Ishikawa (cell line): ENCODE data around the gene MMS19.

Source experiments
- CEBPB ChIP-seq: IDR thresholded peaks from 2 replicates; pipeline ENCODE4 v1.6.1; 2012
- CREB1 ChIP-seq: IDR thresholded peaks from 2 replicates; pipeline ENCODE4 v1.6.1; 2012; ENCODE audit warnings: low read depth
- EGR1 ChIP-seq: IDR thresholded peaks from 2 replicates; pipeline ENCODE4 v1.6.1; 2012
- EP300 ChIP-seq: IDR thresholded peaks from 2 replicates; pipeline ENCODE4 v1.6.1; 2012; ENCODE audit warnings: borderline replicate concordance
- FOXM1 ChIP-seq: IDR thresholded peaks from 2 replicates; pipeline ENCODE4 v1.6.1; 2012; ENCODE audit warnings: low read depth, borderline replicate concordance
- NFIC ChIP-seq: IDR thresholded peaks from 2 replicates; pipeline ENCODE4 v1.6.1; 2012
- RAD21 ChIP-seq: IDR thresholded peaks from 2 replicates; pipeline ENCODE4 v1.6.1; 2012; ENCODE audit warnings: low read depth
- TAF1 ChIP-seq: IDR thresholded peaks from 2 replicates; pipeline ENCODE4 v1.6.1; 2012; ENCODE audit warnings: low read depth, mild to moderate bottlenecking
- TCF12 ChIP-seq: IDR thresholded peaks from 2 replicates; pipeline ENCODE4 v1.6.1; 2012; ENCODE audit warnings: low read depth
- TEAD4 ChIP-seq: IDR thresholded peaks from 2 replicates; pipeline ENCODE4 v1.6.1; 2012
- YY1 ChIP-seq: IDR thresholded peaks from 2 replicates; pipeline ENCODE4 v1.6.1; 2012; ENCODE audit warnings: low read depth
- ZBTB7A ChIP-seq: IDR thresholded peaks from 2 replicates; pipeline ENCODE4 v1.6.1; 2012; ENCODE audit warnings: low read depth
- TF ChIP-seq, protein P1 (sequence below): IDR thresholded peaks from 2 replicates; pipeline ENCODE4 v1.6.1; 2012
- TF ChIP-seq, protein P2 (sequence below): IDR thresholded peaks from 2 replicates; pipeline ENCODE4 v1.6.1; 2012; ENCODE audit warnings: low read depth, mild to moderate bottlenecking
- TF ChIP-seq, protein P3 (sequence below): IDR thresholded peaks from 2 replicates; pipeline ENCODE4 v1.6.1; 2012

Gene MMS19

DNA sequence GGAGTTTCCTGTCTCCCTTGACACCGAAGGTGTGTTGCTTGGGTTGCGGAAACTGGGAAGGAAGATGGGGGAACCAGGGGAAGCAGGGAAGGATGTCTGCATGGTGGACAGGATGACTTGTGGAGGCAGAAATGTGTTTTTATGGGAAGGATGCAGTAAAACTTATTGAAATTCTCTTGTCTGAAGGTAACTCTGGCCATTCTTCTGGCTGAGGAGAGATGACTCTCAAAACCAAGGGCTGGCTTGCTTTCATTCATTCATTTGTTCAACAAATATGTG lies 2.0 kb upstream of the MMS19 start:
- TF ChIP-seq, protein P1, sequence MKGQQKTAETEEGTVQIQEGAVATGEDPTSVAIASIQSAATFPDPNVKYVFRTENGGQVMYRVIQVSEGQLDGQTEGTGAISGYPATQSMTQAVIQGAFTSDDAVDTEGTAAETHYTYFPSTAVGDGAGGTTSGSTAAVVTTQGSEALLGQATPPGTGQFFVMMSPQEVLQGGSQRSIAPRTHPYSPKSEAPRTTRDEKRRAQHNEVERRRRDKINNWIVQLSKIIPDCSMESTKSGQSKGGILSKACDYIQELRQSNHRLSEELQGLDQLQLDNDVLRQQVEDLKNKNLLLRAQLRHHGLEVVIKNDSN: no peak

DNA sequence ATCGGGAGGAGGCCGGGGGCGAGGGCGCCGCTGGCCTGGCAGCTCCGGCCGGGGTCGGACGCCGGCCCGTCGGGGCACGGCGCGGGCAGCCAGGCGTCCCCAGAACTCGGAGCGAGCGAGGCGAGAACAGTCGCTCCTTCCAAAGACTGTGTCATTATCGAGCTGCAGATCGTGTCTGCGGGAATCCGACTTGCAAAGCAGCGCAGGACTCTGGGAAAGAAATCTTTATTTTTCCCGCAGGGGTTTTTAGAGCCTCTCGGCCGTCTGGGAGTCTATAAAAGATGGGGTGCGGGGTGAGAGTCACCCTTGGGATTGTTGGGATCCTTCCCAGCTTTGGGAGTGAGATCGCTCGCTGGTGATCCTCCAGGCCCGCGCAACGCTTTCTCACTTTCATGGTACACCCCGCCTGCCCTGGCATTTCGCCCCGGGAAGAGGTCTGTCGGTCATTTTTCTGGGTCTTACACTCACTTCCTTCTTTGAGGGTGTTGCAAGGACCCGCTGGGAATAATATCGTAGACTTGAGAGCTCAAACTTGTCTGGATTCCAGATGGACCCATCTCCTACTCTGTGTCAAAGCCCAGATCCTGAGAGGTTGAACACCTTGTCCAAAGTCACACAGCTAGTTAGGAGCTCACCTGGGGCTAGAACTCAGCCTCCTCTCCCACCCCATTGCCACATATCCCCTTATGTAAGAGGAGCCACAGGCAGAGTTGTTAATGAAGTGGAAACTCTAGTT lies 1.5 kb upstream of the MMS19 start:
- TF ChIP-seq, protein P2, sequence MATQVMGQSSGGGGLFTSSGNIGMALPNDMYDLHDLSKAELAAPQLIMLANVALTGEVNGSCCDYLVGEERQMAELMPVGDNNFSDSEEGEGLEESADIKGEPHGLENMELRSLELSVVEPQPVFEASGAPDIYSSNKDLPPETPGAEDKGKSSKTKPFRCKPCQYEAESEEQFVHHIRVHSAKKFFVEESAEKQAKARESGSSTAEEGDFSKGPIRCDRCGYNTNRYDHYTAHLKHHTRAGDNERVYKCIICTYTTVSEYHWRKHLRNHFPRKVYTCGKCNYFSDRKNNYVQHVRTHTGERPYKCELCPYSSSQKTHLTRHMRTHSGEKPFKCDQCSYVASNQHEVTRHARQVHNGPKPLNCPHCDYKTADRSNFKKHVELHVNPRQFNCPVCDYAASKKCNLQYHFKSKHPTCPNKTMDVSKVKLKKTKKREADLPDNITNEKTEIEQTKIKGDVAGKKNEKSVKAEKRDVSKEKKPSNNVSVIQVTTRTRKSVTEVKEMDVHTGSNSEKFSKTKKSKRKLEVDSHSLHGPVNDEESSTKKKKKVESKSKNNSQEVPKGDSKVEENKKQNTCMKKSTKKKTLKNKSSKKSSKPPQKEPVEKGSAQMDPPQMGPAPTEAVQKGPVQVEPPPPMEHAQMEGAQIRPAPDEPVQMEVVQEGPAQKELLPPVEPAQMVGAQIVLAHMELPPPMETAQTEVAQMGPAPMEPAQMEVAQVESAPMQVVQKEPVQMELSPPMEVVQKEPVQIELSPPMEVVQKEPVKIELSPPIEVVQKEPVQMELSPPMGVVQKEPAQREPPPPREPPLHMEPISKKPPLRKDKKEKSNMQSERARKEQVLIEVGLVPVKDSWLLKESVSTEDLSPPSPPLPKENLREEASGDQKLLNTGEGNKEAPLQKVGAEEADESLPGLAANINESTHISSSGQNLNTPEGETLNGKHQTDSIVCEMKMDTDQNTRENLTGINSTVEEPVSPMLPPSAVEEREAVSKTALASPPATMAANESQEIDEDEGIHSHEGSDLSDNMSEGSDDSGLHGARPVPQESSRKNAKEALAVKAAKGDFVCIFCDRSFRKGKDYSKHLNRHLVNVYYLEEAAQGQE: no peak
- TF ChIP-seq CREB1: no peak
- no peak for TF ChIP-seq EP300
- TF ChIP-seq ZBTB7A: no peak
- no peak for TF ChIP-seq EGR1
- no peak for TF ChIP-seq TEAD4
- no peak for TF ChIP-seq FOXM1
- TF ChIP-seq, protein P3, sequence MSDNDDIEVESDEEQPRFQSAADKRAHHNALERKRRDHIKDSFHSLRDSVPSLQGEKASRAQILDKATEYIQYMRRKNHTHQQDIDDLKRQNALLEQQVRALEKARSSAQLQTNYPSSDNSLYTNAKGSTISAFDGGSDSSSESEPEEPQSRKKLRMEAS: no peak; the same call in 1 of the 2 replicates

DNA sequence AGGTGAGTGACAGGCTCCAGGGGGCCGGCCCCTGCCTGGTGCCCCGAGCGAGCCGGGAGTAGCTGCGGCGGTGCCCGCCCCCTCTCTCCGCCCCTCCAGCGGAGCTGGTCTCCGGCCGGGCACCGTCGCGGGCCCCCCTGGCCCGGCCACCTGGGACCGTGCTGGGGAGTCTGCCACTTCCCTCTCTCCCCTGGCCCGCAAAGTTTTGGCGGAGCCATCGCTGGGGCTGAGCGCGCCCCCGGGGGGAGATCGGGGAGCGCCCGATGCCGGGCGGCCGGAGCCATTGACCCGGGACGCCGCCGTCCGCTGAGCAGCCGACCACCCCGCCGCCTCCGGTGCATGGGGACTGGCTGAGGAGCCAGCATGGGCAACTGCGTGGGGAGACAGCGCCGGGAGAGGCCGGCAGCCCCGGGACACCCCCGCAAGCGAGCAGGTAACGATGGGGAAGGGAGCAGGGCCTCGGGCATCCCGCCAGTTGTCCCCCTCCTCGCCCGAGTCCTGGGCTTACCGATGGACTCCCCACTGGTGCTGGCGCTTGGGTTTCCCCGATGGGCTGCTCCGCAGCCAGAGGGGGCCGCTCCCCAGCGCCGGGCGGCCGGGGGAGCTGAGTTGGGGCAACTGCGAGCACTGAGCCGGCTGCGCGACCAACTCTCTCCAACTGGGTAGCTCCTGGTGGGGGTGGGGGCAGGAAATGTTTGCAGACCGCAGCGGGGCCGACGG lies 779 bp upstream of the MMS19 start, which contains the start of gene UBTD1:
Gene UBTD1 (plus strand): TSS at position 84 of the 720 bp plus-strand sequence. CDS start 280 bp downstream, at position 364.
- TF ChIP-seq EP300 (no peak), TEAD4 (0 out of 2 replicates have a peak, but pooled peaks have one; percentile 25), EGR1 (no peak), ZBTB7A (peak; percentile 91), TCF12 (0 out of 2 replicates have a peak, but pooled peaks have one; percentile 14), TAF1 (peak; percentile 21), YY1 (no peak; the same call in 1 of the 2 replicates)
- TF ChIP-seq, protein P3: no peak
- TF ChIP-seq, protein P2: 0 out of 2 replicates have a peak, but pooled peaks have one; percentile 6
- TF ChIP-seq, protein P1: no peak

DNA sequence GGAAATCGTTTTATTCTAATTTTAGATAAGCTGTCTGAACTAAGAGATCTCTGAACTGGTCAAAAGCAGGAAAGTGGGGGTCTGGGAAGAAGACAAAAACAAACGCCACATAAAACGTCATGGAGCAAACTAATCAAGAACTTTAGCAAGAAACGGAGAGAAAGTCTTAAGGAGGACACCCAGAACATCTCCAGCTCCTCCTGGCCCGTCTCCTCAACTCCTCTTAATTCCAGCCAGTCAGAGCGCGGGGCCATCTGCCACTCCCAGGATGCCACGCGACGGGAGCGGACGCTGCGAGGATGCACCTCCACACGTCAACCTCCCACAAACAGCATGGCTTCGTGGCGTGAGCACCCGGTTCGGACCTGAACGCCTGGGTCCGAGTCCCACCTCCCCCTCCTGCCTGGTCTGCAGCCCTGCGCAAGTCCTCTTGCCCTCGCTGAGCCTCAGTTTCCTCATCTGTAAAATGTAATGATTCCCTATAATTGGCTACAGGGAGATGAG lies 598 bp downstream of the MMS19 start:
- TF ChIP-seq, protein P3: peak; percentile 90
- TF ChIP-seq CREB1 (no peak), YY1 (peak; percentile 82), TCF12 (peak; percentile 19; the same call in 1 of the 2 replicates), EGR1 (no peak), FOXM1 (no peak), TAF1 (no peak), TEAD4 (no peak)
- TF ChIP-seq, protein P1: 0 out of 2 replicates have a peak, but pooled peaks have one; percentile 22

DNA sequence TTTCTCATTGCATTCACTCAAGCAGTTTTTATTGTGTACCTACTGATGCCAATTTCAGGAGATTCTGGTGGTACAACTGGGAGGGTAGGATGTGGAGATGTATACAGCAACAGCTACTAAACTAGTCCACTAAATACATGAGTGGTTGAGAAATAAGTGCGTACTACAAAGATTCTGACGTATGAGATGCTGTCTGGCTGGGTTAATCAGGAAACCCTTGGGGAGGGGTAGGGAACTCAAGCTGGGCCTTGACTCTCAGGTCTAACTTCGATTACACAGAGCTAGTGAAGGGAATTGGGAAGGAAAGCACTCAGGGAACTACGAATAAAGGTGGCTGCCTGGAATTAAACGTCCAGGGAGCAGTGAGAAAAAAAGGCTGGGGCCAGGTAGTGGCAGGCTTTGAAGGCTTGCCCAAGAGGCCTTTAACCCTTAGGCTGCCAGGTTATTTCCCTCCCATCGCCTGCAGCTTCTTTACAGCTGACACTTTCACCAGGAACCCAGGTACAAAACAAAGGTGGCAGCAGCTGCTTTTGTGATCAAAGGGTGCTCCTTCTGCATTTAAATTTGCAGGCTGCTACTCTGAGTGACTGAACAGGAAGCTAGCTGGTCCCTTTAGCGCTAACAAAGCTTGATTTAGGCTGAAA lies 3.2 kb downstream of the MMS19 start:
- TF ChIP-seq, protein P2: no peak
- TF ChIP-seq RAD21 (no peak), CREB1 (no peak), TEAD4 (no peak), ZBTB7A (no peak), NFIC (no peak), YY1 (no peak), TAF1 (no peak), FOXM1 (no peak), EGR1 (no peak), TCF12 (no peak), EP300 (no peak), CEBPB (no peak)
- TF ChIP-seq, protein P3: no peak
- TF ChIP-seq, protein P1: no peak
